GM23338 (cell line): ENCODE results near the gene UBTF. TPM values are rescaled to one million over a fixed set of nuclear protein-coding genes. Genes with fewer than 3 reads are reported as not detected.

Source experiments
- ATAC-seq: fragments of 200-7000 bp; cut with Tn5 transposase; 3 replicates; pipeline ENCODE4 v1.9.1; 2020
- DNase-seq: peaks from one replicate; pipeline ENCODE4 v3.0.0-alpha.2; 2015; ENCODE audit warnings: low spot score
- H2AFZ ChIP-seq: fragments of 200-600 bp; sonication (generic); 2 replicates; pipeline ENCODE4 v1.8.0; 2016; ENCODE audit warnings: antibody characterized with exemption, mild to moderate bottlenecking, moderate library complexity
- H3F3A ChIP-seq: fragments of 200-600 bp; sonication (generic); replicated peaks from 2 replicates; pipeline ENCODE4 v1.8.0; 2017; ENCODE audit warnings: antibody characterized with exemption, mixed run types, low read depth
- H3K27ac ChIP-seq: fragments of 200-600 bp; sonication (generic); 2 replicates; pipeline ENCODE4 v1.6.1; 2016; ENCODE audit warnings: low read depth
- H3K27me3 ChIP-seq: fragments of 200-600 bp; sonication (generic); 2 replicates; pipeline ENCODE4 v1.8.0; 2016; ENCODE audit warnings: mild to moderate bottlenecking, mixed run types, moderate library complexity; ENCODE audit not compliant: insufficient read depth
- H3K36me3 ChIP-seq: fragments of 200-600 bp; sonication (generic); 2 replicates; pipeline ENCODE4 v1.8.0; 2016; ENCODE audit warnings: mild to moderate bottlenecking; ENCODE audit not compliant: insufficient read depth
- H3K4me1 ChIP-seq: fragments of 200-600 bp; sonication (generic); 2 replicates; pipeline ENCODE4 v1.8.0; 2016; ENCODE audit warnings: mild to moderate bottlenecking, moderate library complexity; ENCODE audit not compliant: insufficient read depth
- H3K4me2 ChIP-seq: fragments of 200-600 bp; sonication (generic); 2 replicates; pipeline ENCODE4 v1.7.1; 2017; ENCODE audit warnings: mixed run types
- H3K4me3 ChIP-seq: fragments of 200-600 bp; sonication (generic); 2 replicates; pipeline ENCODE4 v1.6.1; 2016; ENCODE audit warnings: mixed run types
- H3K79me2 ChIP-seq: fragments of 200-600 bp; sonication (generic); replicated peaks from 2 replicates; pipeline ENCODE4 v1.8.0; 2017; ENCODE audit warnings: mild to moderate bottlenecking; ENCODE audit not compliant: insufficient read depth
- H3K9me2 ChIP-seq: fragments of 200-600 bp; sonication (generic); 2 replicates; pipeline ENCODE4 v1.8.0; 2017; ENCODE audit not compliant: insufficient read depth
- H4K20me1 ChIP-seq: fragments of 200-600 bp; sonication (generic); replicated peaks from 2 replicates; pipeline ENCODE4 v1.8.0; 2017; ENCODE audit warnings: mild to moderate bottlenecking; ENCODE audit not compliant: insufficient read depth
- H3K27ac Mint-ChIP-seq: 2 replicates; pipeline ENCODE4 v1.8.0; 2020; ENCODE audit warnings: inconsistent platforms, mild to moderate bottlenecking, moderate library complexity, mixed read lengths
- H3K27me3 Mint-ChIP-seq: 3 replicates; pipeline ENCODE4 v1.8.0; 2022; ENCODE audit warnings: low read depth, mild to moderate bottlenecking, moderate library complexity, mixed read lengths, inconsistent platforms; ENCODE audit not compliant: insufficient read depth, poor library complexity
- H3K36me3 Mint-ChIP-seq: 3 replicates; pipeline ENCODE4 v1.8.0; 2021; ENCODE audit warnings: low read depth, mild to moderate bottlenecking, inconsistent platforms, moderate library complexity, mixed read lengths
- H3K4me1 Mint-ChIP-seq: 3 replicates; pipeline ENCODE4 v1.8.0; 2020; ENCODE audit warnings: mild to moderate bottlenecking, inconsistent platforms, mixed read lengths
- H3K4me3 Mint-ChIP-seq: 3 replicates; pipeline ENCODE4 v1.8.0; 2021; ENCODE audit warnings: moderate library complexity, mild to moderate bottlenecking, inconsistent platforms, mixed read lengths
- H3K9me3 Mint-ChIP-seq: 3 replicates; pipeline ENCODE4 v1.8.0; 2020; ENCODE audit warnings: moderate library complexity, mild to moderate bottlenecking, inconsistent platforms, mixed read lengths
- CREB1 ChIP-seq: fragments of 250-450 bp; sonication (Bioruptor Pico); IDR thresholded peaks from 2 replicates; pipeline ENCODE4 v1.5.0; 2020; ENCODE audit warnings: low read depth, mild to moderate bottlenecking, moderate library complexity
- EZH2 ChIP-seq: fragments of 200-600 bp; sonication (generic); IDR thresholded peaks from one replicate; pipeline ENCODE4 v1.8.0; 2017; ENCODE audit warnings: antibody characterized with exemption, mild to moderate bottlenecking, low read depth; ENCODE audit not compliant: unreplicated experiment
- EZH2phosphoT487 ChIP-seq: fragments of 200-600 bp; sonication (generic); IDR thresholded peaks from one replicate; pipeline ENCODE4 v1.8.1; 2018; ENCODE audit warnings: antibody characterized with exemption; ENCODE audit not compliant: unreplicated experiment
- JUNB ChIP-seq: IDR thresholded peaks from one replicate; pipeline ENCODE4 v1.6.1; 2016; ENCODE audit warnings: antibody characterized with exemption; ENCODE audit not compliant: unreplicated experiment
- STAT1 ChIP-seq: IDR thresholded peaks from one replicate; pipeline ENCODE4 v1.6.1; 2016; ENCODE audit warnings: antibody characterized with exemption; ENCODE audit not compliant: unreplicated experiment
- ZNF114 ChIP-seq: fragments of 250-450 bp; sonication (Bioruptor Pico); IDR thresholded peaks from 2 replicates; pipeline ENCODE4 v1.5.0; 2020; ENCODE audit warnings: mild to moderate bottlenecking, moderate library complexity
- ZNF331 ChIP-seq: fragments of 250-450 bp; sonication (Bioruptor Pico); IDR thresholded peaks from 2 replicates; pipeline ENCODE4 v1.5.0; 2020; ENCODE audit warnings: low read depth, mild to moderate bottlenecking, moderate library complexity
- polyA plus RNA-seq: library from polyadenylated mRNA; unstranded; fragments of >200 nt; fragmentation: Nextera tagmentation; extraction: Ambion mirVana; gene quantifications from 2 replicates; pipeline ENCODE4 v1.2.1, GENCODE V29; 2016
- total RNA-seq: library from RNA; depleted of rRNA; stranded (reverse); fragments of >200 nt; shearing (Covaris generic); gene quantifications from 2 replicates; pipeline ENCODE4 v1.2.3, GENCODE V29; 2014
- TF ChIP-seq, protein P1 (sequence below): fragments of 250-450 bp; sonication (Bioruptor Pico); IDR thresholded peaks from 2 replicates; pipeline ENCODE4 v1.5.0; 2020; ENCODE audit warnings: mild to moderate bottlenecking, moderate library complexity

UBTF gene
- total and polyA plus RNA-seq, 2 experiments from 2014 or later, result 29.9 to 62.2 TPM

DNA sequence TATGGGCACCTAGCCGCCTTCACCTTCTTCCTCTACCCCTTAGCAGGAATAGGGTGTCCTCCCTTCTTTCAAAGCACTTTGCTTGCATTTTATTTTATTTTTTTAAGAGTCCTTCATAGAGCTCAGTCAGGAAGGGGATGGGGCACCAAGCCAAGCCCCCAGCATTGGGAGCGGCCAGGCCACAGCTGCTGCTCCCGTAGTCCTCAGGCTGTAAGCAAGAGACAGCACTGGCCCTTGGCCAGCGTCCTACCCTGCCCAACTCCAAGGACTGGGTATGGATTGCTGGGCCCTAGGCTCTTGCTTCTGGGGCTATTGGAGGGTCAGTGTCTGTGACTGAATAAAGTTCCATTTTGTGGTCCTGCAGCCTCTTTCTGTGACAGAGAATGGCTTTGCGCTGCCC lies 28.1 kb downstream of the UBTF start:
- Histone ChIP-seq H3K4me2 (peak overlapping the region; percentile 64; the same call in 1 of the 2 replicates), H3K9me2 (no peaks in the 10 kb centered on the region), H3K79me2 (peaks cover 13% of the 10 kb centered on the region), H3K36me3 (peaks cover 12% of the 10 kb centered on the region), H2AFZ (no peak overlapping the region), H3F3A (peaks cover 29% of the 10 kb centered on the region; the same call in 1 of the 2 replicates), H4K20me1 (peaks cover 4% of the 10 kb centered on the region; the same call in 1 of the 2 replicates), H3K4me3 (peak overlapping the region; percentile 10; the same call in 1 of the 2 replicates), H3K27me3 (no peaks in the 10 kb centered on the region), H3K4me1 (peaks cover 28% of the 10 kb centered on the region), H3K27ac (peak overlapping the region; percentile 74)
- ATAC-seq, result no peak; the same call in 2 of the 3 replicates
- DNase-seq, result no peak
- Mint-ChIP-seq H3K4me1 (peaks cover 32% of the 10 kb centered on the region), H3K4me3 (peak overlapping the region; percentile 43; the same call in 1 of the 3 replicates), H3K27ac (peak overlapping the region; percentile 89), H3K9me3 (no peaks in the 10 kb centered on the region), H3K27me3 (peaks cover 17% of the 10 kb centered on the region), H3K36me3 (peaks cover 52% of the 10 kb centered on the region)
- no peak for TF ChIP-seq EZH2phosphoT487
- no peak for TF ChIP-seq ZNF114 (CRISPR knock-in tag)
- TF ChIP-seq STAT1, result no peak
- TF ChIP-seq, protein P1, sequence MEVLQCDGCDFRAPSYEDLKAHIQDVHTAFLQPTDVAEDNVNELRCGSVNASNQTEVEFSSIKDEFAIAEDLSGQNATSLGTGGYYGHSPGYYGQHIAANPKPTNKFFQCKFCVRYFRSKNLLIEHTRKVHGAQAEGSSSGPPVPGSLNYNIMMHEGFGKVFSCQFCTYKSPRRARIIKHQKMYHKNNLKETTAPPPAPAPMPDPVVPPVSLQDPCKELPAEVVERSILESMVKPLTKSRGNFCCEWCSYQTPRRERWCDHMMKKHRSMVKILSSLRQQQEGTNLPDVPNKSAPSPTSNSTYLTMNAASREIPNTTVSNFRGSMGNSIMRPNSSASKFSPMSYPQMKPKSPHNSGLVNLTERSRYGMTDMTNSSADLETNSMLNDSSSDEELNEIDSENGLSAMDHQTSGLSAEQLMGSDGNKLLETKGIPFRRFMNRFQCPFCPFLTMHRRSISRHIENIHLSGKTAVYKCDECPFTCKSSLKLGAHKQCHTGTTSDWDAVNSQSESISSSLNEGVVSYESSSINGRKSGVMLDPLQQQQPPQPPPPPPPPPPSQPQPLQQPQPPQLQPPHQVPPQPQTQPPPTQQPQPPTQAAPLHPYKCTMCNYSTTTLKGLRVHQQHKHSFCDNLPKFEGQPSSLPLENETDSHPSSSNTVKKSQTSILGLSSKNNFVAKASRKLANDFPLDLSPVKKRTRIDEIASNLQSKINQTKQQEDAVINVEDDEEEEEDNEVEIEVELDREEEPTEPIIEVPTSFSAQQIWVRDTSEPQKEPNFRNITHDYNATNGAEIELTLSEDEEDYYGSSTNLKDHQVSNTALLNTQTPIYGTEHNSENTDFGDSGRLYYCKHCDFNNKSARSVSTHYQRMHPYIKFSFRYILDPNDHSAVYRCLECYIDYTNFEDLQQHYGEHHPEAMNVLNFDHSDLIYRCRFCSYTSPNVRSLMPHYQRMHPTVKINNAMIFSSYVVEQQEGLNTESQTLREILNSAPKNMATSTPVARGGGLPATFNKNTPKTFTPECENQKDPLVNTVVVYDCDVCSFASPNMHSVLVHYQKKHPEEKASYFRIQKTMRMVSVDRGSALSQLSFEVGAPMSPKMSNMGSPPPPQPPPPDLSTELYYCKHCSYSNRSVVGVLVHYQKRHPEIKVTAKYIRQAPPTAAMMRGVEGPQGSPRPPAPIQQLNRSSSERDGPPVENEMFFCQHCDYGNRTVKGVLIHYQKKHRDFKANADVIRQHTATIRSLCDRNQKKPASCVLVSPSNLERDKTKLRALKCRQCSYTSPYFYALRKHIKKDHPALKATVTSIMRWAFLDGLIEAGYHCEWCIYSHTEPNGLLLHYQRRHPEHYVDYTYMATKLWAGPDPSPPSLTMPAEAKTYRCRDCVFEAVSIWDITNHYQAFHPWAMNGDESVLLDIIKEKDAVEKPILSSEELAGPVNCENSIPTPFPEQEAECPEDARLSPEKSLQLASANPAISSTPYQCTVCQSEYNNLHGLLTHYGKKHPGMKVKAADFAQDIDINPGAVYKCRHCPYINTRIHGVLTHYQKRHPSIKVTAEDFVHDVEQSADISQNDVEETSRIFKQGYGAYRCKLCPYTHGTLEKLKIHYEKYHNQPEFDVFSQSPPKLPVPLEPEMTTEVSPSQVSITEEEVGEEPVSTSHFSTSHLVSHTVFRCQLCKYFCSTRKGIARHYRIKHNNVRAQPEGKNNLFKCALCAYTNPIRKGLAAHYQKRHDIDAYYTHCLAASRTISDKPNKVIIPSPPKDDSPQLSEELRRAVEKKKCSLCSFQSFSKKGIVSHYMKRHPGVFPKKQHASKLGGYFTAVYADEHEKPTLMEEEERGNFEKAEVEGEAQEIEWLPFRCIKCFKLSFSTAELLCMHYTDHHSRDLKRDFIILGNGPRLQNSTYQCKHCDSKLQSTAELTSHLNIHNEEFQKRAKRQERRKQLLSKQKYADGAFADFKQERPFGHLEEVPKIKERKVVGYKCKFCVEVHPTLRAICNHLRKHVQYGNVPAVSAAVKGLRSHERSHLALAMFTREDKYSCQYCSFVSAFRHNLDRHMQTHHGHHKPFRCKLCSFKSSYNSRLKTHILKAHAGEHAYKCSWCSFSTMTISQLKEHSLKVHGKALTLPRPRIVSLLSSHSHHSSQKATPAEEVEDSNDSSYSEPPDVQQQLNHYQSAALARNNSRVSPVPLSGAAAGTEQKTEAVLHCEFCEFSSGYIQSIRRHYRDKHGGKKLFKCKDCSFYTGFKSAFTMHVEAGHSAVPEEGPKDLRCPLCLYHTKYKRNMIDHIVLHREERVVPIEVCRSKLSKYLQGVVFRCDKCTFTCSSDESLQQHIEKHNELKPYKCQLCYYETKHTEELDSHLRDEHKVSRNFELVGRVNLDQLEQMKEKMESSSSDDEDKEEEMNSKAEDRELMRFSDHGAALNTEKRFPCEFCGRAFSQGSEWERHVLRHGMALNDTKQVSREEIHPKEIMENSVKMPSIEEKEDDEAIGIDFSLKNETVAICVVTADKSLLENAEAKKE (CRISPR knock-in tag), result no peak
- no peak for TF ChIP-seq EZH2

DNA sequence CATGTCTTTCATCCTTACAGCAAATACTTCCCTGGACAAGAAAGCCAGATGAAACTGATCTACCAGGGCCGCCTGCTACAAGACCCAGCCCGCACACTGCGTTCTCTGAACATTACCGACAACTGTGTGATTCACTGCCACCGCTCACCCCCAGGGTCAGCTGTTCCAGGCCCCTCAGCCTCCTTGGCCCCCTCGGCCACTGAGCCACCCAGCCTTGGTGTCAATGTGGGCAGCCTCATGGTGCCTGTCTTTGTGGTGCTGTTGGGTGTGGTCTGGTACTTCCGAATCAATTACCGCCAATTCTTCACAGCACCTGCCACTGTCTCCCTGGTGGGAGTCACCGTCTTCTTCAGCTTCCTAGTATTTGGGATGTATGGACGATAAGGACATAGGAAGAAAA lies 29.0 kb downstream of the UBTF start:
- Mint-ChIP-seq H3K4me3 (no peak overlapping the region; the same call in 2 of the 3 replicates), H3K36me3 (peaks cover 49% of the 10 kb centered on the region), H3K9me3 (no peaks in the 10 kb centered on the region), H3K4me1 (peaks cover 34% of the 10 kb centered on the region), H3K27ac (peak overlapping the region; percentile 28; the same call in 1 of the 2 replicates), H3K27me3 (peaks cover 15% of the 10 kb centered on the region)
- no peaks in the 10 kb centered on the region for H3K9me2 ChIP-seq
- peaks cover 27% of the 10 kb centered on the region; the same call in 1 of the 2 replicates for H3F3A ChIP-seq
- peaks cover 8% of the 10 kb centered on the region for H3K36me3 ChIP-seq
- H3K27me3 ChIP-seq, result no peaks in the 10 kb centered on the region
- peaks cover 4% of the 10 kb centered on the region; the same call in 1 of the 2 replicates for H4K20me1 ChIP-seq
- no peak overlapping the region for H2AFZ ChIP-seq
- H3K4me2 ChIP-seq, result no peak overlapping the region
- peaks cover 28% of the 10 kb centered on the region for H3K4me1 ChIP-seq
- H3K79me2 ChIP-seq, result peaks cover 21% of the 10 kb centered on the region
- no peak overlapping the region for H3K4me3 ChIP-seq
- no peak overlapping the region for H3K27ac ChIP-seq
- no peak for DNase-seq
- no peak for ATAC-seq
- TF ChIP-seq ZNF331 (CRISPR knock-in tag) (no peak), STAT1 (no peak), EZH2phosphoT487 (no peak), ZNF114 (CRISPR knock-in tag) (no peak), JUNB (no peak), CREB1 (CRISPR knock-in tag) (no peak)
